Measurements from ENCODE around the gene SH3RF1.

DNA sequence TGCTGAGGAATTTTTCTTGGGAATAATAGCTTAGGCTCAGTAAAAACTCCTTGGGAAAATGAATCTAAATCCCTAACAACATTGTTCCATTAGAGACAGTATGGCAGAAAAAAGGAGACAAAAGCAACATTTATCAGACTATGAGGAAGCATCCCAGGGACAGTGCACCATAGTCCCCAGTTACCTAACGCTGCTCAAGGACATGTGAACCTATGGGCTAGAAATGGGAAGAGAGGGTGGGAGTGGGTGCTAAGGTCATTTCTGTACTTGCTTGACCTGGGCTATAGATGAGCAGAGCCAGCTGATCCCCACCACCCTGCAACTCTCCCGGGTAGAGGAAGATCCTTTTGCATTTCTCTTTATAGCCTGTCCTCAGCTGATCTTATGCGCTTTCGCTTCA, 162.5 kb downstream of the SH3RF1 start:
- TF ChIP-seq, protein P1, sequence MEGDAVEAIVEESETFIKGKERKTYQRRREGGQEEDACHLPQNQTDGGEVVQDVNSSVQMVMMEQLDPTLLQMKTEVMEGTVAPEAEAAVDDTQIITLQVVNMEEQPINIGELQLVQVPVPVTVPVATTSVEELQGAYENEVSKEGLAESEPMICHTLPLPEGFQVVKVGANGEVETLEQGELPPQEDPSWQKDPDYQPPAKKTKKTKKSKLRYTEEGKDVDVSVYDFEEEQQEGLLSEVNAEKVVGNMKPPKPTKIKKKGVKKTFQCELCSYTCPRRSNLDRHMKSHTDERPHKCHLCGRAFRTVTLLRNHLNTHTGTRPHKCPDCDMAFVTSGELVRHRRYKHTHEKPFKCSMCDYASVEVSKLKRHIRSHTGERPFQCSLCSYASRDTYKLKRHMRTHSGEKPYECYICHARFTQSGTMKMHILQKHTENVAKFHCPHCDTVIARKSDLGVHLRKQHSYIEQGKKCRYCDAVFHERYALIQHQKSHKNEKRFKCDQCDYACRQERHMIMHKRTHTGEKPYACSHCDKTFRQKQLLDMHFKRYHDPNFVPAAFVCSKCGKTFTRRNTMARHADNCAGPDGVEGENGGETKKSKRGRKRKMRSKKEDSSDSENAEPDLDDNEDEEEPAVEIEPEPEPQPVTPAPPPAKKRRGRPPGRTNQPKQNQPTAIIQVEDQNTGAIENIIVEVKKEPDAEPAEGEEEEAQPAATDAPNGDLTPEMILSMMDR (IDR thresholded peaks at IDR 0.05): no peak
- TF ChIP-seq POLR2A (IDR thresholded peaks at IDR 0.05): no peak

All from body of pancreas (tissue), 4 donors.